HepG2 (cell line): Measurements from ENCODE around the gene CLEC16A. TPM values are rescaled to one million over a fixed set of nuclear protein-coding genes. Genes with fewer than 3 reads are reported as not detected.
A peak's percentile ranks its signal among the peaks of the same experiment; 100 is the strongest.

Experiments used
- ARID2 ChIP-seq: sonication (generic); formaldehyde crosslinking; IDR thresholded peaks from 2 replicates; pipeline ENCODE4 v1.8.1; 2022; ENCODE audit warnings: mild to moderate bottlenecking, missing genetic modification reagents, borderline replicate concordance
- ATF4 ChIP-seq, 2 experiments: fragments of 450-650 bp in 1 of 2; sonication (generic) in 1 of 2; formaldehyde crosslinking; IDR thresholded peaks; 2 replicates each; pipeline versions ENCODE4 v1.5.0 to v1.8.0; 2020 to 2022; ENCODE audit warnings: mild to moderate bottlenecking in 1 of 2, missing genetic modification reagents in 1 of 2
- CEBPB ChIP-seq: IDR thresholded peaks from 2 replicates; pipeline ENCODE4 v1.6.1; 2011; ENCODE audit warnings: low read depth, low read length, improper control_type of control experiment, borderline replicate concordance
- CTCF ChIP-seq: sonication (generic); formaldehyde crosslinking; IDR thresholded peaks from 2 replicates; pipeline ENCODE4 v1.5.0; 2020; ENCODE audit warnings: mild to moderate bottlenecking, missing genetic modification reagents, moderate library complexity
- EEA1 ChIP-seq: sonication (generic); formaldehyde crosslinking; IDR thresholded peaks from 2 replicates; pipeline ENCODE4 v1.5.1; 2020; ENCODE audit warnings: mild to moderate bottlenecking, missing genetic modification reagents, borderline replicate concordance
- HNRNPL ChIP-seq: fragments of 200-400 bp; formaldehyde crosslinking; IDR thresholded peaks from 2 replicates; pipeline ENCODE4 v1.6.1; 2017; ENCODE audit warnings: mild to moderate bottlenecking, low read depth, low read length
- IKZF1 ChIP-seq: fragments of 450-650 bp; IDR thresholded peaks from 2 replicates; pipeline ENCODE4 v1.7.1; 2016
- KMT2B ChIP-seq: IDR thresholded peaks from 2 replicates; pipeline ENCODE4 v1.6.1; 2016; ENCODE audit warnings: missing genetic modification reagents, missing compliant biosample characterization
- MEIS1 ChIP-seq: sonication (generic); formaldehyde crosslinking; IDR thresholded peaks from 2 replicates; pipeline ENCODE4 v1.9.0; 2021; ENCODE audit warnings: mild to moderate bottlenecking, missing genetic modification reagents, moderate library complexity, borderline replicate concordance
- NRL ChIP-seq: sonication (generic); formaldehyde crosslinking; IDR thresholded peaks from 2 replicates; pipeline ENCODE4 v1.5.0; 2020; ENCODE audit warnings: missing genetic modification reagents, mild to moderate bottlenecking, moderate library complexity, borderline replicate concordance
- ZNF207 ChIP-seq: fragments of 450-650 bp; IDR thresholded peaks from 2 replicates; pipeline ENCODE4 v1.6.1; 2016; ENCODE audit warnings: antibody characterized with exemption, borderline replicate concordance
- ZNF34 ChIP-seq: sonication (generic); formaldehyde crosslinking; IDR thresholded peaks from 2 replicates; pipeline ENCODE4 v1.4.0; 2020; ENCODE audit warnings: mild to moderate bottlenecking, missing genetic modification reagents, borderline replicate concordance
- ZNF678 ChIP-seq: sonication (generic); formaldehyde crosslinking; IDR thresholded peaks from 2 replicates; pipeline ENCODE4 v1.4.0; 2020; ENCODE audit warnings: mild to moderate bottlenecking, missing genetic modification reagents
- ZNF720 ChIP-seq: sonication (generic); formaldehyde crosslinking; IDR thresholded peaks from 2 replicates; pipeline ENCODE4 v1.4.0; 2020; ENCODE audit warnings: missing genetic modification reagents
- ZNF788 ChIP-seq: sonication (generic); formaldehyde crosslinking; IDR thresholded peaks from 2 replicates; pipeline ENCODE4 v1.5.0; 2020; ENCODE audit warnings: mild to moderate bottlenecking, missing genetic modification reagents, borderline replicate concordance
- ZNF816 ChIP-seq: sonication (generic); formaldehyde crosslinking; IDR thresholded peaks from 2 replicates; pipeline ENCODE4 v1.8.0; 2022; ENCODE audit warnings: missing genetic modification reagents, mild to moderate bottlenecking, borderline replicate concordance
- polyA plus RNA-seq, 8 experiments: library from polyadenylated mRNA; depleted of rRNA in 3 of 8; stranded (reverse) in 7 of 8; unstranded in 1 of 8; fragments of >200 nt; fragmentation: Illumina TruSeq in 4 of 8; extraction: Trizol in 4 of 8; gene quantifications; 2 replicates each; pipeline versions ENCODE4 v1.2.1 to v1.2.3, GENCODE V29; 2011 to 2016; ENCODE audit warnings: low read depth in 4 of 8, missing spikeins in 1 of 8, mixed read lengths in 1 of 8; ENCODE audit not compliant: insufficient read depth in 1 of 8
- total RNA-seq, 5 experiments: library from RNA; depleted of rRNA; stranded (reverse); fragments of >200 nt; fragmentation: Illumina TruSeq; extraction: Trizol; gene quantifications; 2 replicates each; pipeline ENCODE4 v1.2.3, GENCODE V29; 2016; ENCODE audit warnings: low read depth in 1 of 5
- TF ChIP-seq, protein P1 (sequence below), 2 experiments: sonication (generic) in 1 of 2; formaldehyde crosslinking in 1 of 2; IDR thresholded peaks; 2 replicates each; pipeline versions ENCODE4 v1.5.1 to v1.6.1; 2011 to 2020; ENCODE audit warnings: borderline replicate concordance in 1 of 2, low read depth in 1 of 2, low read length in 1 of 2, mild to moderate bottlenecking in 1 of 2, missing genetic modification reagents in 1 of 2, moderate library complexity in 1 of 2
- TF ChIP-seq, protein P2 (sequence below): IDR thresholded peaks from 2 replicates; pipeline ENCODE4 v1.6.1; 2016
- TF ChIP-seq, protein P3 (sequence below): sonication (generic); formaldehyde crosslinking; IDR thresholded peaks from 2 replicates; pipeline ENCODE4 v1.5.1; 2020; ENCODE audit warnings: missing genetic modification reagents, mild to moderate bottlenecking, borderline replicate concordance
- TF ChIP-seq, protein P4 (sequence below): sonication (generic); formaldehyde crosslinking; IDR thresholded peaks from 2 replicates; pipeline ENCODE4 v1.5.0; 2020; ENCODE audit warnings: missing genetic modification reagents, mild to moderate bottlenecking, borderline replicate concordance

CLEC16A gene
- total and polyA plus RNA-seq, 2 of the 13 experiments (the other 11 are each of a cell fraction or from before 2014, with no cell fraction given), result 8.5 to 10.3 TPM

DNA sequence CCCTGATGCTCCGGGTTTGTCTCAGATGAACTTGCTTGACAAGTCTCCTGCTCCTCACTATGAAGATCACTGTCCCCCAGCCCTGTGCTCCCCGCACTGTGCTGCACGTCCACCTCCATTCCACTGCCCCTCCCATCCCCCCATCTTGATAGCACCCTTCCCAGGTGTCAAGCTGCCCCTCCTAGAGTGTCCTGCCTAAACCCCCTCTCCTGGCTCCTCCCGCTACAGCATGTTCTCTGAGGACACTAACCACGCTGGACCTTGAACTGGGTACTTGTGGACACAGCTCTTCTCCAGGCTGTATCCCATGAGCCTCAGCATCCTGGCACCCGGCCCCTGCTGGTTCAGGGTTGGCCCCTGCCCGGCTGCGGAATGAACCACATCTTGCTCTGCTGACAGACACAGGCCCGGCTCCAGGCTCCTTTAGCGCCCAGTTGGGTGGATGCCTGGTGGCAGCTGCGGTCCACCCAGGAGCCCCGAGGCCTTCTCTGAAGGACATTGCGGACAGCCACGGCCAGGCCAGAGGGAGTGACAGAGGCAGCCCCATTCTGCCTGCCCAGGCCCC is 20.6 kb upstream of the CLEC16A start (continued):
- TF ChIP-seq CTCF (peak; percentile 46), ARID2 (no peak), ZNF788 (CRISPR knock-in tag) (peak; percentile 50; the same call in 1 of the 2 replicates), ZNF816 (no peak), ZNF207 (no peak), EEA1 (CRISPR knock-in tag) (no peak), IKZF1 (no peak; the same call in 1 of the 2 replicates), ATF4 (CRISPR knock-in tag; IDR thresholded peaks at IDR 0.05) (no peak), ZNF720 (CRISPR knock-in tag) (no peak), ZNF34 (no peak), MEIS1 (no peak; the same call in 1 of the 2 replicates), ZNF678 (CRISPR knock-in tag) (no peak), CEBPB (no peak), KMT2B (CRISPR knock-in tag) (no peak), HNRNPL (peak; percentile 97), NRL (peak; percentile 73; the same call in 1 of the 2 replicates)
- TF ChIP-seq, protein P1, sequence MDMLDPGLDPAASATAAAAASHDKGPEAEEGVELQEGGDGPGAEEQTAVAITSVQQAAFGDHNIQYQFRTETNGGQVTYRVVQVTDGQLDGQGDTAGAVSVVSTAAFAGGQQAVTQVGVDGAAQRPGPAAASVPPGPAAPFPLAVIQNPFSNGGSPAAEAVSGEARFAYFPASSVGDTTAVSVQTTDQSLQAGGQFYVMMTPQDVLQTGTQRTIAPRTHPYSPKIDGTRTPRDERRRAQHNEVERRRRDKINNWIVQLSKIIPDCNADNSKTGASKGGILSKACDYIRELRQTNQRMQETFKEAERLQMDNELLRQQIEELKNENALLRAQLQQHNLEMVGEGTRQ (IDR thresholded peaks at IDR 0.05; ENCODE audit: low read depth, low read length), result no peak
- TF ChIP-seq, protein P1 (CRISPR knock-in tag; IDR thresholded peaks at IDR 0.05; ENCODE audit: borderline replicate concordance), result no peak
- TF ChIP-seq, protein P2, sequence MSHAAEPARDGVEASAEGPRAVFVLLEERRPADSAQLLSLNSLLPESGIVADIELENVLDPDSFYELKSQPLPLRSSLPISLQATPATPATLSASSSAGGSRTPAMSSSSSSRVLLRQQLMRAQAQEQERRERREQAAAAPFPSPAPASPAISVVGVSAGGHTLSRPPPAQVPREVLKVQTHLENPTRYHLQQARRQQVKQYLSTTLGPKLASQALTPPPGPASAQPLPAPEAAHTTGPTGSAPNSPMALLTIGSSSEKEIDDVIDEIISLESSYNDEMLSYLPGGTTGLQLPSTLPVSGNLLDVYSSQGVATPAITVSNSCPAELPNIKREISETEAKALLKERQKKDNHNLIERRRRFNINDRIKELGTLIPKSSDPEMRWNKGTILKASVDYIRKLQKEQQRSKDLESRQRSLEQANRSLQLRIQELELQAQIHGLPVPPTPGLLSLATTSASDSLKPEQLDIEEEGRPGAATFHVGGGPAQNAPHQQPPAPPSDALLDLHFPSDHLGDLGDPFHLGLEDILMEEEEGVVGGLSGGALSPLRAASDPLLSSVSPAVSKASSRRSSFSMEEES (CRISPR knock-in tag), result peak; percentile 71; the same call in 1 of the 2 replicates
- TF ChIP-seq, protein P3, sequence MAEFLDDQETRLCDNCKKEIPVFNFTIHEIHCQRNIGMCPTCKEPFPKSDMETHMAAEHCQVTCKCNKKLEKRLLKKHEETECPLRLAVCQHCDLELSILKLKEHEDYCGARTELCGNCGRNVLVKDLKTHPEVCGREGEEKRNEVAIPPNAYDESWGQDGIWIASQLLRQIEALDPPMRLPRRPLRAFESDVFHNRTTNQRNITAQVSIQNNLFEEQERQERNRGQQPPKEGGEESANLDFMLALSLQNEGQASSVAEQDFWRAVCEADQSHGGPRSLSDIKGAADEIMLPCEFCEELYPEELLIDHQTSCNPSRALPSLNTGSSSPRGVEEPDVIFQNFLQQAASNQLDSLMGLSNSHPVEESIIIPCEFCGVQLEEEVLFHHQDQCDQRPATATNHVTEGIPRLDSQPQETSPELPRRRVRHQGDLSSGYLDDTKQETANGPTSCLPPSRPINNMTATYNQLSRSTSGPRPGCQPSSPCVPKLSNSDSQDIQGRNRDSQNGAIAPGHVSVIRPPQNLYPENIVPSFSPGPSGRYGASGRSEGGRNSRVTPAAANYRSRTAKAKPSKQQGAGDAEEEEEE, result no peak
- TF ChIP-seq, protein P4, sequence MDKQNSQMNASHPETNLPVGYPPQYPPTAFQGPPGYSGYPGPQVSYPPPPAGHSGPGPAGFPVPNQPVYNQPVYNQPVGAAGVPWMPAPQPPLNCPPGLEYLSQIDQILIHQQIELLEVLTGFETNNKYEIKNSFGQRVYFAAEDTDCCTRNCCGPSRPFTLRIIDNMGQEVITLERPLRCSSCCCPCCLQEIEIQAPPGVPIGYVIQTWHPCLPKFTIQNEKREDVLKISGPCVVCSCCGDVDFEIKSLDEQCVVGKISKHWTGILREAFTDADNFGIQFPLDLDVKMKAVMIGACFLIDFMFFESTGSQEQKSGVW (CRISPR knock-in tag), result no peak
